Measurements from ENCODE around the gene C10orf120.

The C10orf120 gene

GRCh38 chr10:122659651-122660050, 40.0 kb downstream of the C10orf120 start:
- FAIRE-seq: no peak

- no peak for FAIRE-seq
These were observed 40.5 kb downstream of the C10orf120 start for GRCh38 chr10:122659126-122659525.

GRCh38 chr10:122658356-122659049, 41.1 kb downstream of the C10orf120 start:
- FAIRE-seq: no peak

GRCh38 chr10:122657729-122658128, 41.9 kb downstream of the C10orf120 start:
- no peak for FAIRE-seq

GRCh38 chr10:122657255-122657654, 42.4 kb downstream of the C10orf120 start:
- no peak for FAIRE-seq

GRCh38 chr10:122656741-122657140, 42.9 kb downstream of the C10orf120 start:
- FAIRE-seq: no peak

GRCh38 chr10:122656308-122656705, 43.3 kb downstream of the C10orf120 start:
- no peak for FAIRE-seq

- FAIRE-seq: no peak
These were observed 43.9 kb downstream of the C10orf120 start for GRCh38 chr10:122655524-122656307.

GRCh38 chr10:122650331-122650730, 49.3 kb downstream of the C10orf120 start:
- no peak for FAIRE-seq

- FAIRE-seq: no peak
These were observed 49.7 kb downstream of the C10orf120 start for GRCh38 chr10:122649903-122650302.

- no peak for FAIRE-seq
These were observed 50.8 kb downstream of the C10orf120 start for GRCh38 chr10:122648599-122649428.
